ENCODE data around the gene KIAA2012.

Gene KIAA2012

GRCh38 chr2:202044777-202045176, 28.3 kb upstream of the KIAA2012 start:
- no peak for DNase-seq

DNA sequence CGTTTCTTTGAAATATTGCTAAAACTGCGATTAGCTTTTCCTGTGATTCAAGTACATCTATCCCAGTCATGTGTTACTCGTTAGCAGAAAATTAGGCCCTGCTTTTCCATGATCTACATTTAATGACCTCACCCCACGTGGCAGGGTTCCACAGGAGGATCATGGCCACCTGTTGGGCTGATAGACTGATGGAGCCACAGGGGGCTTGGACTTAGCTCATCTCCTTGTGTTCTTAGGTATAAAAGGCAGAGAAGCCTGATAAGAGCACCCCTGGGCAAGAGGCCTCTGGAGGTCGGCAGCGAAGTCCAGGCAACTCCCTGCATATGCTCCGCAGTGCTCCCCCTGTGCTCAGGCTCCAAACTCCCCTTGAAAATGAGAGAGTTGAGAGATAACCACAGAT, 26.5 kb upstream of the KIAA2012 start:
- DNase-seq = no peak

DNA sequence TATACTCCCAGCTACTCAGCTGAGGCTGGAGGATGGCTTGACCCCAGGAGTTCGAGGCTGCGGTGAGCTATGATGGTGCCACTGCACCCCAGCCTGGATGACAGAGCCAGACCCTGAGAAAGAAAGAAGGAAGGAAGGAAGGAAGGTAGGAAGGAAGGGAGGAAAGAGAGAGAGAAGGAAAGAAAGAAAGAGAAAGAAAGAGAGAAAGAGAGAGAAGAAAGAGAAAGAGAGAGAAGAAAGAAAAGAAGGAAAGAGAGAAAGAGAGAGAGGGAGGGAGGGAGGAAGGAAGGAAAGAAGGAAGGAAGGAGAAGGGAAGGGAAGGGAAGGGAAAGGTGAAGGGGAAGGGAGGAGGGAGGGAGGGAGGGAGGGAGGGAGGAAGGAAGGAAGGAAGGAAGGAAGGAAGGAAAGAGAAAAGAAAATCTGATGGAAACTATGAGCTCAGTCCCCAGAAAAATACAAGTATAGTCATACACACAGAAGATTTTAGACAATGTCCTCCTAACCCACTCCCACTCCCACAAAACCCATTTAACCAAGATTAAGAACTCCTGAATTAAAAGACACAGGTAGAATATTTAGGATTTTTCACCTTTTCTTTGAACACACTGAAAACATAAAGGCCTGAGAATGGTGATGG, 23.8 kb upstream of the KIAA2012 start:
- DNase-seq = no peak

DNA sequence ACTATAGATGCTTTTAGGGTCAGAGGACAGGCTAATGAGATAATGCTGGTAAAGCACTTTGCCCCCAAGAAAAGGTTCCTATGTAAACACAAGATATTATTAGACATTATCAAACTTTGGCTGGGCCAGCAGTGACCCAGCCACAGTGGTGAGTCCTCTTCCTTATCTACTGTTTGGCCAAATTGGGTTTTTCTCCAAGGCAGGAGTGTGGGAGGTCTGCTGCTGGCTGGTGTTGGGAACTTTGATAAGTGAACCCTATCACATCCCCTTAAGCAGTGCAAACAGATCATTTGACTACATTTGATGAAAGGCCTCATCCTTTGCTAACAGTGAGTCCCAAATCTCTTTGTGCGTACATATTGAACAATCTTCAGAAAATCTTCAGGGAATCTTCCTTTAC, 23.2 kb upstream of the KIAA2012 start:
- no peak for DNase-seq

DNA sequence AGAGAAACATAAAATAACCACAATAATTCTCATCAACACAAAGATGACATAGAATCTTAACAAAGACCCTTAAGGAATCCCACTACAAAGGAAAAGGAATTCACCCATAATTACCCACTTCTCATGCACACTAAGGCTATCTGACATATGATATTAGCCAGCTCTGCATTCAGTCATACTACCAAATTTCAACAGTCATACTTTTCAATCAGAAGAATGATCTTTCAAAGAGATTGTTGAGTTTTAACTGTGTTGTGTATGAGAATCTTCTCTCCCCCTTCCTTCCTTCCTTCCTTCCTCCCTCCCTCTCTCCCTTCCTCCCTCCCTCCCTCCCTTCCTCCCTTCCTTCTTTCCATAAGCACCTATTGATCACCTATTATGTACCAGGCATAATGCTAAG, 22.4 kb upstream of the KIAA2012 start:
- no peak for DNase-seq

DNA sequence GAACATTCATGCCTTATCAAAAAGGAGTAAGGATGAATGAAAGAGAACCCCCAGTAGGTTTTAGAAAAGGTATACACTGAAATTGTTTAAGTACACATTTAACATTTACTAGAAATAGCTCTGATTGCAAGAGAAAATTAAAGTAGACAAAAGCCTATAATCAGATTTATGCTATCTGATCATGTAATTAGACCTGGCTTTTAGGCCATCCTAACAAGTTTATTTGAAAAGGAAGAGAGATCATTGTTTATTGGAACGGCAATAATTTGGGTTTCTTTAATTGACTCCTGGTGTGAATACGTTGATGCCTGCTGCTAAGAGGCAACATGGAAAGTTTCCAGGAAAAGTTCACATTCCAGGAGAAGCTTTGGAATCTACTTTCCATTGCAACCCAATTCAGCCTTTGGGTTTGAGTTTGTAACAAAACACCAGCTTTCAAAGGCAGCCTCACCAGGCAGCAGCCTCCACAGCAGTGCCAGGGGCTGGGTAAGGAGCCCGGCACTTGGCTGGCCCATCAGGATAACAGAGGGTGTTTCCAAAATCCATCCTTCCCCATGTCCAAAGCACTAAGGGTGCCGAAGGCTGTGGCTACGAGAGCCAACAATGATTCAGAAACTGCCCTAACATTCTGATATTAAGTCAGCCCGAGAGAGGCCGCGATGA, 21.4 kb upstream of the KIAA2012 start:
- DNase-seq = no peak

GRCh38 chr2:202052235-202052634, 20.8 kb upstream of the KIAA2012 start:
- no peak for DNase-seq

DNA sequence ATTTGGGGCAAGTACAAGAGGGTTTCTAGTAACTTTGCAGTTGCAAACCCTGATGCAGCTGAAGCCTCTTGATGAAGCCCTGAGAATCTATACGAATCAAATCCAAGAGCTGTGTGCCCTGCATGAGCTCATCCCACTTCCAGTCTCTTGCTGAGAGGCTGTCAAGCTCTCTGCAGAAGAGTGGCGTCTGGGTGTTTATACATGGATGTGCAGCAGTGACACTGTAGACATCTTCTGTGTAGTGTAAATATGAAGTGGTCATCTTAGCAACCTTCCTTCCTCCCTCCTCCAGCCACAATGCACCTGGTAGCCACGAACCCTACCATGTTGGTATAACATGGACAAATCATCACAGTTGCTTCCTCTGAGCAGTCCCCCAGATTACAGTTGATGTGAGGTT, 18.4 kb upstream of the KIAA2012 start:
- no peak for DNase-seq

DNA sequence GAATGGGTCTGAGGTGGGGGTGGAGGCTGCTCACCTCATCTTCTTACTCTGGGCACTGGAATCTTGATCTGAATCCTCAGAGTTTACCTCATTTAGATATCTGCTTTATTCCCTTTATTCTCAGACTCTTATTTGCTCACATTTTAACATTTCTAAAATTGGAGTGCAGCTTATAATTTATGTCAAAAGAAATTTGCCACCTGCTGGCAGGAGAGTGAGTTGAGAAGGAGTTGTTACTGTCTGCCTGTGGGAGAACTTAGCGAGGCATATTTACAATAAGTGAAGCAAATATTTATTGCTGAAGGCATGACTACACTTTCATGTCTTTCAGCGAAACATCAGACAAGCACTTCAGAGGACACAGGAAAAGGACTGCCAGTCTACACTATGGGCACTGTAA, 16.4 kb upstream of the KIAA2012 start:
- peak in 1 of 2 donors; percentile 11 for DNase-seq

GRCh38 chr2:202060218-202060617, 12.8 kb upstream of the KIAA2012 start:
- no peak for DNase-seq

GRCh38 chr2:202061695-202062094, 11.4 kb upstream of the KIAA2012 start:
- DNase-seq = no peak

GRCh38 chr2:202064171-202064880, 8.7 kb upstream of the KIAA2012 start:
- DNase-seq = no peak

- DNase-seq = no peak
Observed at GRCh38 chr2:202064881-202065230, 8.2 kb upstream of the KIAA2012 start.

GRCh38 chr2:202065876-202066275, 7.2 kb upstream of the KIAA2012 start:
- no peak for DNase-seq

GRCh38 chr2:202066875-202067274, 6.2 kb upstream of the KIAA2012 start:
- no peak for DNase-seq

- DNase-seq = no peak
Observed at GRCh38 chr2:202067589-202067988, 5.5 kb upstream of the KIAA2012 start.

- no peak for DNase-seq
Observed at GRCh38 chr2:202069170-202070067, 3.6 kb upstream of the KIAA2012 start.

GRCh38 chr2:202071107-202071506, 1.9 kb upstream of the KIAA2012 start:
- no peak for DNase-seq

- no peak for DNase-seq
Observed at GRCh38 chr2:202072226-202072625, 829 bp upstream of the KIAA2012 start.

- no peak for DNase-seq
Observed at GRCh38 chr2:202074324-202074723, 1.3 kb downstream of the KIAA2012 start.

DNA sequence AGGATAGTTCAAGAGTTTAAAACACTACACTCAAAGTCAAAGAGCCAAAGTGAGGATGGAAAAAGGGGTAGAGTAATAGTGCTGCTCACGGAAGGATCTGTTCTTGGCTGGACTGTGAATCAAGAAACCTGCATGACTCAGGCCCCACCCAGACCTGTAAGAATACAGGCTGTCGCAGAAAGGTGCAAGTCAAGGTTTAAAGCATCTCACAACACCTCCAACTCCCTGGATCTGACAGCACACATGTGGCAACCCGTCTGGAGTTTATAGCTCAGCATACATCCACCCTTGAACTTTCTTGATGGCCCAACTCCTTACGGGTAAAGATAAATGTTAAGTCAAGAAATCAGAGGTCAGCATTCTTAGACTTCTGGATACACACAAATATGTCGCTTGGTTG, 6.3 kb downstream of the KIAA2012 start:
- no peak for DNase-seq

- DNase-seq = no peak
Observed at GRCh38 chr2:202084265-202084664, 11.2 kb downstream of the KIAA2012 start.

DNA sequence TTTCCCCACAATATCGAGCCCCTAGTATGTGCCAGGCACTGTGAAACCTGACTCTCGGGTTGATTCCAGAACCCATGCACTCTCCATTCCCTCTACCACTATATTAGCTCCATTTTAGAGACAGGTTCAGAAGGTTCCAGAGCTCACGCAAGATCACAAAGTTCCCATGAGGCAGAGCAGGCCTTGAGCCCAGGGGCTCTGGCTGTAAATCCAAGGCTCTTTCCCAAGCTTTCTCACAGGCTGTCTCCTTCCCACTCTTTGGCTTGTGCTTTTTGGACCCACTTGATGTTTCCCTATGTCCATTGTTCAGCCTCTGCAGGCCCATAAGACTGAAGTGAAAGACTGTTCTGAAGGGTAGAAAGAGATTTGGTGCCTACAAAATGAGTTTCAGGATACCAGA, 15.7 kb downstream of the KIAA2012 start:
- DNase-seq = no peak
